AG08396 (cell line): ENCODE measurements around the gene MBOAT1.

ENCODE experiments used
- DNase-seq: peaks from one replicate; pipeline ENCODE4 v3.0.0; 2012; ENCODE audit warnings: low spot score, mixed read lengths

The MBOAT1 gene

GRCh38 chr6:20135677-20136268, 76.5 kb downstream of the MBOAT1 start:
- DNase-seq, result no peak

DNA sequence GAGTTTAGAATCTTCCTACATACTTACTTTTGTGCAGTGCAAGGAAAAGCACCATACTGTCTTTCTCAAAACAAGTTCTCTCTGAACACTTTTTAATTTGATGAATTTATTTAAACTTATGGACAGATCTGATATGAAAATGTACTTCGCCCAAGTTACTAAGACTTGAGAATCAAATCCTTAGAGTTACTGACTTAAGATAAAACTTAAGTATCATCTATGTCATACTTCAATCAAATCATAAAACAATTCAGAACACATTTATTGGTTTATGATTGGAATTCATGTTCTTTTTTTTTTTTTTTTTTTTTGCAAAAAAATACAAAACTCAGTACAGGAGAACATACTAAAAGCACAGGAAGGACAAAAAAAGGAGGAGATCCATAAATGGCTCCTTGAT, 77.7 kb downstream of the MBOAT1 start:
- no peak for DNase-seq

DNA sequence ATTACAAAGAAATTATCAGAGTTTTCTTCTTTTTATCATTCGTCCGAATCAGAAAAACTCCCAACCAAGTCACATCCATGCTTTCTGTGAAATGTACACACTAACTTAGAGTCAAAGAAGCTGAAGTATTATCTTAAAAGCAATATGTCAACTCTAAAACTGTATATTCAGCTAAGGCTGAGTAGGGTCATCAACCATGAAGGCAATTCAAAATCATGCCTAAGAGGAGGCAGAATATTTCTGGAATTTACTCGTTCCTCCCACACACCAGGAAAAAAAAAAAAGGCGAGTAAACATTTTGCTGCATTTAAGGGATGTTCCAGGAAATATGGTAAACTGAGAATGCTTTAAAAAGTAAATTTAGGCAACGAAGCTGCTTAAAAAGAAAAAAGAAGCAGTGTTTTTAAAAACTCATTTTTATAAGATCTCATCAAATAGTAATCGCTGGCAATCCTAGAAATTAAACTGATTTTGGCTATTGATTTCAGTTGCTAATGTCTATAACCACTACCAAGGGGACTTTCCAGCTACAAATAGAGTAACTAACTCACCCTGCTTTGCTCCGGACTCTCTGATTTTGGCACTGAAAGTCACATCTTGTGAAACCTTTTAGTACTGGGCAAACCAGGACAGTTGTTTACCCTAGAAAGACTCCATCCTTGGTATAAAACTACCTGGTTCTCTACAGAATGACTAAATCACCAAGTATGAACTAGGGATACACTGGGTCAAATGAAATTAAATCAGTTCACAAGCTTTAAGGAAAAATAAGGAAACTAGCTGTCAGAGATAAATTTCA, 82.8 kb downstream of the MBOAT1 start:
- DNase-seq, result no peak

GRCh38 chr6:20128018-20128417, 84.3 kb downstream of the MBOAT1 start:
- DNase-seq, result no peak

DNA sequence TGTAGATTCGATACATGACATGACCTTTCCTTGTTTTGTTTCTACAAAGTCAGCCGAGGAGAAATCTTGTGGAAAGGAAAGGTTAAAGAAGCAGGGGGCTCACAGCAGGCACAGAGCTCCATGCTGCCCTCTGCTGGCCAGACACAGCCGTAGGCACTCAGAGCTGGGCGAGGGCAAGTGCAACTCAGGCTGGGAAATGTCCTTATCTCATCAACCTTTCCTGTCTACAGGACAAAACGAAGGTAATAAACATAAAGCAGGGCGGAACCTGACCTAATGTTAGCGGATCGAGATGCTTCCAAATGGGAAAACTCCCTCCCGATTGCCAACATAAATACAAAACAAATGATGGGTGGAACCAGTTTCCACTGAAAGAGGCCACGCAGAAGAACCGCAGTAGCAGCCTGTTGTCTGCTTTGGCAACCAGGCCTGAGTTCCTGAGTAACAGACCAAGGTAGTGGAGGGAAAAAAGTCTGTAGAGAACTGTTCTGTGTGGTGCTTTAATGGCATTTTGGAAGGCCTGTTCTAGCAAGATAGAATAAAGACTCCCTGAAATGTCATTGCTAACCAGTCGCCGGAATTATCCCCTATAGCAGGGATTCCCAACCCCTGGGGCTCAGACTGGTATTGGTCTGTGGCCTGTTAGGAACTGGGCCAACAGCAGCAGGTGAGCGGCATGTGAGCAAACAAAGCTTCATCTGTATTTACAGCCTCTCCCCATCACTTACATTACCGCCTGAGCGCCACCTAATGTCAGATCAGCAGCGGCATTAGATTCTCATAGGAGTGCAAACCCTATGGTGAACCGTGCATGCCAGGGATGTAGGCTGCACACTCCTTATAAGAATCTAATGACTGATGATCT, 85.2 kb downstream of the MBOAT1 start:
- peak; percentile 74 for DNase-seq

DNA sequence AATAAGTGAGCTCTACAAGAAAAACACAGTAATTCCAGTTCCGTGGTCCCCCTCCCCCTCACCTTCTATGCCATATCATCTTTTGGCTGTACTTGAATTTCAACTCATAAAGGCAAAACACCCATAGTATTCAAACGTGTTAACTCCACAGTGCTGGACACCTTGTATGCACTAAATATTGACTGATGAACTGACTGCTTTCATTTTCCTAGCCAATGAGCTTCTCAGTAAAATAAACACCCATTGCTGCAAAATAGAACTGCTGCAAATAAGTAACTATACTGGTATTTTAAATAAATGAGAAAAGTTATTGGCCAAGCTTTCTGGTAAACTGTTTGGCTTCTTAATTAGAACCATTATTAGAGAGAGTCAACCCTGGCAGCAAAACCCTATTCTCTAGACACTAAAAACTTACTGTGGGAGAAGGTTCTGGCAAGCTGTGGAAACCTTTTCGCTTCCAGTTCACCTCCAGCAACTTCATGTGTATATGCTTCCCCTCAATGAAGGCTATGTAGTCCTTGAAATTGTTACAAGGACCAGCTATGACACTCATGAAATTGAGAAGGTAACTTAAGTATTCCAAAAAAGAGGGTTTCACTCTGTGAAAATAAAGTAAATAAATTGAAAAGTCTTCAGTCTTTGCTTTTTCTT, 86.0 kb downstream of the MBOAT1 start:
- DNase-seq, result no peak

DNA sequence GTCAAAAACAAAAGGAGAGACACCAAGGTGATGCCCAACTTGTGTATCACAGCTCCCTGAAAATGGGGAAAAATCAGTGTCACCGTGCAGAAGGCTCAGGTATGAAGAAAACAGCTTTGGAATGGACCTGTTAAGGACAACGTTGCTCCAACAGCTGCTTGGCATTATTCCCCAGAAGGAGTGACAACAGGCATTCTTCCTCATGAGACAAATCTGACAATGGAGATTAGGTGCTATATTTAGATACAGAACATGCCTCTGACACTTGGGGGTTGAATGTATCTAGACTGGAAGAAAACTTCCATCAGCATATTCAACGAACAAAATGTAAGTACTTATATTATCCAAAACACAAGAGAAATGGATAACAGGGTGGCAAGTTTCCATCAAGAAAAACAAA, 87.7 kb downstream of the MBOAT1 start:
- no peak for DNase-seq

GRCh38 chr6:20119485-20119884, 92.8 kb downstream of the MBOAT1 start:
- DNase-seq, result no peak

- no peak for DNase-seq
These were observed 93.4 kb downstream of the MBOAT1 start for GRCh38 chr6:20118892-20119291.

DNA sequence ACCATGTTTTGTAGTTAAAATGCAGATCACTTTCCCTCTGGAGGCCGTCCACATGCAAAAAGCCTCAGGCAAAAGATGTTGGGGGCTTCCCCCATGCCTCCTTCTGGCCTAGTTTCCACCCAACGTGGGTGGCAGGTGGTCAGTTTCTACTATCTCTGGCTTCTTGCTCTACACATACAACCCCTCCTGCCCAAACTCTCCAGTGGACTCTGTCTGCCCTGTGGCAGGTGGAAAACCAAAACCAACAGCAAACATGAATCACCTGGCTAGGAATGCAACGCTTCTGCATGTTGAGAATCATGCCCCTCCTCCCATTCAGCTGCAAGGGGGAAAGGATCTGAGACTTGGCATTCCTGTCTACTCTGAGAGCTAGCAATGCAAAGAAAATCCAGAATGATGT, 94.8 kb downstream of the MBOAT1 start:
- DNase-seq, result no peak

- DNase-seq, result no peak
These were observed 95.5 kb downstream of the MBOAT1 start for GRCh38 chr6:20116792-20117191.

- DNase-seq, result no peak
These were observed 96.9 kb downstream of the MBOAT1 start for GRCh38 chr6:20115246-20115980.

DNA sequence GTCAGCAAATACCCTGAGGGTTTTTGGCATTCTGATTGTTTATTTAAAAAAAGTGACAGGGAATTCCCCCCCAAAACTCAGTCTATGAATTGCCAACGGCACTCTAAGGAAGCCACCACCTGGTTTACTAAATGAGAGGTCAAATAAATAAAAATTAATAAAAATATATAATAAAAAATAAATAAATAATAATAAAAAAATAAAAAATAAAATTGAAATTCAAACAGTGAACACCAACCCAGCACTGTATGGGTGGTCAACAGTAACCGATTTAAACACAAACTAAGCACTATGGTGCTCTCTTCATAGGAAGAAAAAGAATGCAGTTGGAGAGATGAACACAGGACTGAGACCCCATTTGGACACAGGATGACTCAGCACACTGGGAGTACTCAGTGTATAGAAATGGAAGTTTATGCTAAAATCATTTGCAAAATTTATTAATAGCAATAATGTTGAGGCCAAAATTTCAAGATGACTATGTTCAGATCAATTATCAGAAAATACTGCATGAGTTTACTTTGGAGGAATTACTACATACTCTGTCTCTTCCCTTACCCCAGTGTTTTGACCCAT, 98.5 kb downstream of the MBOAT1 start:
- no peak for DNase-seq

- DNase-seq, result no peak
These were observed 99.4 kb downstream of the MBOAT1 start for GRCh38 chr6:20112841-20113240.

- no peak for DNase-seq
These were observed 100.0 kb downstream of the MBOAT1 start for GRCh38 chr6:20112241-20112640.

DNA sequence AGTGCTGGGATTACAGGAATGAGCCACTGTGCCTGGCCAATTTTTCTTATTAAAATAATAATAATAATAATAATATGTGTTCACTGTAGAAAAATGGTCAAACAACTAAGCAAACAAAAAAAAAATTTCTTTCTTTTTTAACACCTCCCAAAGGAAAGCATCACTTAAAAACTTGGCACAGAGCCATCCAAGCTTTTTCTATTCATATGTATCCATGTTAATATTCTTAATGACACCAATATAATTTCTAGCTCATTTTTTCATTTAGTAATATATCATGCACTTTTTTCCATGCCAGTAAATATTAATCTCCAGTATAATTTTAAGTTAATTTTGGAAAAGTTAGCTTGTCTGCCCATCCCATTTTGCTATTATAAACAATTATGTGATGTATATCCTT, 101.8 kb downstream of the MBOAT1 start:
- no peak for DNase-seq

GRCh38 chr6:20109526-20109925, 102.7 kb downstream of the MBOAT1 start:
- no peak for DNase-seq

DNA sequence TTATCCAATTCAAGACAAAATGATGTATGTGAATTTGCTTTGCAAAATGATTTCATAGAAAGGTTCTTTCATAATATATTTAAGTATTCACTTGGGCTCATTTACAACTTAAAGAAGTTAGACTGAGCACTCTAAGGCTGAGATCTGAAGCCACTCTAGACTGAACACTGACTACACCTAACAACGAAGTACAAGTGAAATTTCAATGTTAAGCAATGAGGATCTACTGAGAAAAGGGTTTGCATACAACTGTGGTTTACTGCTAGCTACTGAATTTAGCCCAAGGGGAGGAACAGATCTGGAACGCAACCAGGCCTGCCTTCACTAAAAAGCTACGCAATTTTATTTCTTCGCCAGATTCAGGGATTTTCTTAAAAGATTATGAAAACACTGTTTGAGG, 106.4 kb downstream of the MBOAT1 start:
- DNase-seq, result no peak

DNA sequence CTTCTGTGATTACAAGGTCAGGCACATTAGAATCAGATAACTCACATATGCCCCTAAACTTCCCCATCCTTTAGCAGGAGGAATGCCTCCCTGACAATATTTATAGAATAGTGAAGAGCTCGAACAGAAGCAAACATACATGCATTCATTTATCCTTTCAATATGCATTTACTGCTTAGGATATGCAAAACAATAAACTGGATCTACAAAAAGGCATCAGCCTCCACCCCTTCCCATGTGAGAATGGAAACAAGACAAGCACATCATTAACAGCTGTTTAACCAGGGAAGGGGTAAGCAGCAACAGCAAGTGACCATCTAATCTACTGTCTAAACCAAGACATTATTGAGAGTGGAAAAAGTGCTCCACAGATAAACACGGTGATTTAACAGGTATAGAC, 107.6 kb downstream of the MBOAT1 start:
- DNase-seq, result no peak

- no peak for DNase-seq
These were observed 109.7 kb downstream of the MBOAT1 start for GRCh38 chr6:20102397-20103073.

DNA sequence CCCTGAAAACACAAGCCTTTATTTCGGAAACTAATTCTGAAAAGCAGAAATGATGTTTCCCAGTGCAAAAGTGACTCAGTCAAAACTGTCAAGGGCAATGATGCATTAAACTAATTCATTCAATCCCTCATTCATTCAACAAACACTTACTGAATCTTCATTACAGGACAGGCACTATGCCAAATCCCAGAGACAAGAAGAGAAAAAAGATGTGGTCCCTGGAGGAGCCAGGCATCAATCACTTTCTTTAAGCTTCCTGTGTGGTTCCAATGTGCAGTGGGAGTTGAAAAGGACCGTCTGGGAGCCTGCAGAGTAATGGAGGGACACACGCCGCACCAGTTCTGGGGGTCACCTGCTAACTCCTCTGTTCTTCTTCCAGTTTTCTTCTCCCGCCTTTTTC, 113.1 kb downstream of the MBOAT1 start:
- no peak for DNase-seq
